ENCODE data around the gene WWOX. TPM values are rescaled to one million over a fixed set of nuclear protein-coding genes. Genes with fewer than 3 reads are reported as not detected.
A peak's percentile ranks its signal among the peaks of the same experiment; 100 is the strongest.

WWOX gene
- total RNA-seq, 1 donor from 2014 or later = 18.6 TPM

- Mint-ChIP-seq H3K36me3 (ENCODE audit: low read depth, unreplicated experiment) (no peaks in the 10 kb centered on the region), H3K9me3 (ENCODE audit: unreplicated experiment) (no peaks in the 10 kb centered on the region), H3K4me3 (ENCODE audit: unreplicated experiment) (no peak overlapping the region), H3K27ac (ENCODE audit: unreplicated experiment) (no peak overlapping the region), H3K4me1 (ENCODE audit: unreplicated experiment) (peaks cover 9% of the 10 kb centered on the region), H3K27me3 (ENCODE audit: unreplicated experiment) (no peaks in the 10 kb centered on the region)
- DNase-seq (ENCODE audit: low spot score) = no peak
- TF ChIP-seq, protein P1, sequence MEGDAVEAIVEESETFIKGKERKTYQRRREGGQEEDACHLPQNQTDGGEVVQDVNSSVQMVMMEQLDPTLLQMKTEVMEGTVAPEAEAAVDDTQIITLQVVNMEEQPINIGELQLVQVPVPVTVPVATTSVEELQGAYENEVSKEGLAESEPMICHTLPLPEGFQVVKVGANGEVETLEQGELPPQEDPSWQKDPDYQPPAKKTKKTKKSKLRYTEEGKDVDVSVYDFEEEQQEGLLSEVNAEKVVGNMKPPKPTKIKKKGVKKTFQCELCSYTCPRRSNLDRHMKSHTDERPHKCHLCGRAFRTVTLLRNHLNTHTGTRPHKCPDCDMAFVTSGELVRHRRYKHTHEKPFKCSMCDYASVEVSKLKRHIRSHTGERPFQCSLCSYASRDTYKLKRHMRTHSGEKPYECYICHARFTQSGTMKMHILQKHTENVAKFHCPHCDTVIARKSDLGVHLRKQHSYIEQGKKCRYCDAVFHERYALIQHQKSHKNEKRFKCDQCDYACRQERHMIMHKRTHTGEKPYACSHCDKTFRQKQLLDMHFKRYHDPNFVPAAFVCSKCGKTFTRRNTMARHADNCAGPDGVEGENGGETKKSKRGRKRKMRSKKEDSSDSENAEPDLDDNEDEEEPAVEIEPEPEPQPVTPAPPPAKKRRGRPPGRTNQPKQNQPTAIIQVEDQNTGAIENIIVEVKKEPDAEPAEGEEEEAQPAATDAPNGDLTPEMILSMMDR (IDR thresholded peaks at IDR 0.05; ENCODE audit: unreplicated experiment) = no peak
Measured at GRCh38 chr16:78473031-78473699, 373.7 kb downstream of the WWOX start.

DNA sequence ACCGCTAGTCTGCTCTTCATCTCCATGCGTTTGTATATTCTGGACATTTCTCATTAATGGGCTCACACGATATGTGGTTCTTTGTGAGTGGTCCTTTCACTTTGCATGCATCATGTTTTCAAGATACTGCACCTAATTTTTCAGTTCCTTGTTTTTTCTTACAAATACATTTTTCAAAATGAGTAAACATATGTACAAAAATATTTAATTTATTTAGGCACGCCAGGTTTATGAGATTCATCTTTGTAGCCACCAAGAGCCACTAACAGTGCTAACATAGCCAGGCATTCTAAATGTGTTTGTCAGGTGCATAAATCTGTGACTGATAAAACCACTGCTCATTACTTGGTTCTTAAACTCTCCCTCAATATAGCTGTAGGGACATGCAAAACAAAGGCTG, 375.3 kb downstream of the WWOX start:
- no peaks in the 10 kb centered on the region for H3K9me3 Mint-ChIP-seq (ENCODE audit: unreplicated experiment)
- no peak overlapping the region for H3K27ac Mint-ChIP-seq (ENCODE audit: unreplicated experiment)
- H3K4me1 Mint-ChIP-seq (ENCODE audit: unreplicated experiment) = peaks cover 11% of the 10 kb centered on the region
- H3K4me3 Mint-ChIP-seq (ENCODE audit: unreplicated experiment) = no peak overlapping the region
- H3K36me3 Mint-ChIP-seq (ENCODE audit: low read depth, unreplicated experiment) = no peaks in the 10 kb centered on the region
- no peaks in the 10 kb centered on the region for H3K27me3 Mint-ChIP-seq (ENCODE audit: unreplicated experiment)
- TF ChIP-seq, protein P1 (IDR thresholded peaks at IDR 0.05; ENCODE audit: unreplicated experiment) = no peak
- DNase-seq (ENCODE audit: low spot score) = no peak

- H3K27ac Mint-ChIP-seq (ENCODE audit: unreplicated experiment) = no peak overlapping the region
- no peak for DNase-seq (ENCODE audit: low spot score)
- no peaks in the 10 kb centered on the region for H3K27me3 Mint-ChIP-seq (ENCODE audit: unreplicated experiment)
- no peaks in the 10 kb centered on the region for H3K9me3 Mint-ChIP-seq (ENCODE audit: unreplicated experiment)
- H3K4me1 Mint-ChIP-seq (ENCODE audit: unreplicated experiment) = peaks cover 11% of the 10 kb centered on the region
- TF ChIP-seq, protein P1 (IDR thresholded peaks at IDR 0.05; ENCODE audit: unreplicated experiment) = no peak
- no peaks in the 10 kb centered on the region for H3K36me3 Mint-ChIP-seq (ENCODE audit: low read depth, unreplicated experiment)
- H3K4me3 Mint-ChIP-seq (ENCODE audit: unreplicated experiment) = no peak overlapping the region
Measured at GRCh38 chr16:78476615-78477014, 377.2 kb downstream of the WWOX start.

GRCh38 chr16:78478267-78478861, 378.9 kb downstream of the WWOX start:
- no peaks in the 10 kb centered on the region for H3K36me3 Mint-ChIP-seq (ENCODE audit: low read depth, unreplicated experiment)
- H3K4me1 Mint-ChIP-seq (ENCODE audit: unreplicated experiment) = peaks cover 11% of the 10 kb centered on the region
- no peak overlapping the region for H3K27ac Mint-ChIP-seq (ENCODE audit: unreplicated experiment)
- no peaks in the 10 kb centered on the region for H3K9me3 Mint-ChIP-seq (ENCODE audit: unreplicated experiment)
- DNase-seq (ENCODE audit: low spot score) = peak; percentile 4
- no peak overlapping the region for H3K4me3 Mint-ChIP-seq (ENCODE audit: unreplicated experiment)
- TF ChIP-seq, protein P1 (IDR thresholded peaks at IDR 0.05; ENCODE audit: unreplicated experiment) = peak; percentile 34
- no peaks in the 10 kb centered on the region for H3K27me3 Mint-ChIP-seq (ENCODE audit: unreplicated experiment)

GRCh38 chr16:78479723-78480122, 380.3 kb downstream of the WWOX start:
- no peak overlapping the region for H3K27ac Mint-ChIP-seq (ENCODE audit: unreplicated experiment)
- H3K4me3 Mint-ChIP-seq (ENCODE audit: unreplicated experiment) = no peak overlapping the region
- TF ChIP-seq, protein P1 (IDR thresholded peaks at IDR 0.05; ENCODE audit: unreplicated experiment) = no peak
- H3K36me3 Mint-ChIP-seq (ENCODE audit: low read depth, unreplicated experiment) = no peaks in the 10 kb centered on the region
- peaks cover 11% of the 10 kb centered on the region for H3K4me1 Mint-ChIP-seq (ENCODE audit: unreplicated experiment)
- DNase-seq (ENCODE audit: low spot score) = no peak
- no peaks in the 10 kb centered on the region for H3K27me3 Mint-ChIP-seq (ENCODE audit: unreplicated experiment)
- no peaks in the 10 kb centered on the region for H3K9me3 Mint-ChIP-seq (ENCODE audit: unreplicated experiment)
